Measurements from ENCODE around the gene WWTR1. TPM values are rescaled to one million over a fixed set of nuclear protein-coding genes. Genes with fewer than 3 reads are reported as not detected.
A peak's percentile ranks its signal among the peaks of the same experiment; 100 is the strongest.

Gene WWTR1
- total RNA-seq, 1 donor from 2014 or later, result 282 TPM

DNA sequence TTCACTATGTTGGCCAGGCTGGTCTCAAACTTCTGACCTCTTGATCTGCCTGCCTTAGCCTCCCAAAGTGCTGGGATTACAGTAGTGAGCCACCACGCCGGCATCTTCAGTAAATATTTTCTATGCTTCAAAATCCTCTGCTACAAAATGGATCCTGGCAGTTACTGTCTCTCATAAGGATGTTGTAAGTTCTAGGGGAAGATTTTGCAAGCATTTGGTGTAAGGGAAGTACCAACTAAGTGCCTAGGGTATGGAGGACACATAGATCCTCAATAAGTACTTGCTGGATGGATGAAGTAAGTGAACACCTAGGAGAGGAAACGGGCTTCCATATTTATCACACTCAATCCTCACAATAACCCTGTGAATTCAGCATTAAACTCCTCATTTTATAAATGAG is 176.8 kb downstream of the WWTR1 start:
- H3K4me1 ChIP-seq, result peaks cover 0 to 11% of the 10 kb centered on the region in 2 donors
- TF ChIP-seq, protein P1, sequence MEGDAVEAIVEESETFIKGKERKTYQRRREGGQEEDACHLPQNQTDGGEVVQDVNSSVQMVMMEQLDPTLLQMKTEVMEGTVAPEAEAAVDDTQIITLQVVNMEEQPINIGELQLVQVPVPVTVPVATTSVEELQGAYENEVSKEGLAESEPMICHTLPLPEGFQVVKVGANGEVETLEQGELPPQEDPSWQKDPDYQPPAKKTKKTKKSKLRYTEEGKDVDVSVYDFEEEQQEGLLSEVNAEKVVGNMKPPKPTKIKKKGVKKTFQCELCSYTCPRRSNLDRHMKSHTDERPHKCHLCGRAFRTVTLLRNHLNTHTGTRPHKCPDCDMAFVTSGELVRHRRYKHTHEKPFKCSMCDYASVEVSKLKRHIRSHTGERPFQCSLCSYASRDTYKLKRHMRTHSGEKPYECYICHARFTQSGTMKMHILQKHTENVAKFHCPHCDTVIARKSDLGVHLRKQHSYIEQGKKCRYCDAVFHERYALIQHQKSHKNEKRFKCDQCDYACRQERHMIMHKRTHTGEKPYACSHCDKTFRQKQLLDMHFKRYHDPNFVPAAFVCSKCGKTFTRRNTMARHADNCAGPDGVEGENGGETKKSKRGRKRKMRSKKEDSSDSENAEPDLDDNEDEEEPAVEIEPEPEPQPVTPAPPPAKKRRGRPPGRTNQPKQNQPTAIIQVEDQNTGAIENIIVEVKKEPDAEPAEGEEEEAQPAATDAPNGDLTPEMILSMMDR (IDR thresholded peaks at IDR 0.05), result no peak
- no peaks in the 10 kb centered on the region for H3K36me3 ChIP-seq
- H3K27ac ChIP-seq, result no peak overlapping the region
- intact Hi-C loops (cut with DNase I), result loop anchor here (2.0 kb wide), 1 partner anchor 128 kb away; no protein-coding TSS in a partner anchor
- no peaks in the 10 kb centered on the region for H3K27me3 ChIP-seq
- no peaks in the 10 kb centered on the region for H3K9me3 ChIP-seq
- no peak overlapping the region for H3K4me3 ChIP-seq
- no peak for DNase-seq (ENCODE audit: low spot score in 2 of 2)

DNA sequence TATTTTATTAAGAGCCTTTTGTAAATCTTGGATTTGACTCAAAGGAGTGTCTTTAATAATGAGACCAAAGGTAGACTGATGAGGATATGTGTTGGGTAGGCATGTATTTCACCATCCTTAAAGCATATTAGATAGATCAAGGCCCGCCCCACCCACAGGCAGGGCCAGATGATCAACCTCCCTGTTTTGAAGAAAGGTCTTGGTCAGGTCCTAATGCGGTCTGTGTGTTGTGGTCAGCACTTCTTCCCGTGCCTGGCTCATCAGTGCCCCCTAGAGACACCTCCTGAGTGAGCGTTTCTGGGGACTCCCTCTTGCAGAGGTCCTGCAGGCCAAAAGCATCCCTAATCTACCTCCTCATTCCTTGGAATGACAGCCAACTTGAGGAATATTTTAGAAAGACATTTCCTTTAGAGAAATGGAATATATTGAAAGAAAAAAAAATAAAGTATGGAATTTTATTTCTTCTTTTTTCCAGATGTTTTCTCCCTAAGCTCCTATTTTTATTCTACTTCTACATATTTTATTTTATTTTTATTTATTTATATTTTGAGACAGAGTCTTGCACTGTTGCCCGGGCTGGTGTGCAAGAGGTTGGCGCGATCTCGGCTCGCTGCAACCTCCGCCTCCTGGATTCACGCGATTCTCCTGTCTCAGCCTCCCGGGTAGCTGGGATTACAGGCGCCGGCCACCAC is 177.4 kb downstream of the WWTR1 start:
- Histone ChIP-seq H3K4me1 (peaks cover 0 to 11% of the 10 kb centered on the region in 2 donors), H3K9me3 (no peaks in the 10 kb centered on the region), H3K27ac (peak overlapping the region; percentile 52 to 54), H3K27me3 (no peaks in the 10 kb centered on the region), H3K4me3 (no peak overlapping the region), H3K36me3 (no peaks in the 10 kb centered on the region)
- intact Hi-C loops (cut with DNase I), result loop anchor here (1.0 to 2.0 kb wide), 2 partner anchors 87 to 128 kb away; no protein-coding TSS in a partner anchor
- TF ChIP-seq, protein P1 (IDR thresholded peaks at IDR 0.05), result peak; percentile 67 to 80 (median 79)
- DNase-seq (ENCODE audit: low spot score in 2 of 2), result peak; percentile 17 to 87

DNA sequence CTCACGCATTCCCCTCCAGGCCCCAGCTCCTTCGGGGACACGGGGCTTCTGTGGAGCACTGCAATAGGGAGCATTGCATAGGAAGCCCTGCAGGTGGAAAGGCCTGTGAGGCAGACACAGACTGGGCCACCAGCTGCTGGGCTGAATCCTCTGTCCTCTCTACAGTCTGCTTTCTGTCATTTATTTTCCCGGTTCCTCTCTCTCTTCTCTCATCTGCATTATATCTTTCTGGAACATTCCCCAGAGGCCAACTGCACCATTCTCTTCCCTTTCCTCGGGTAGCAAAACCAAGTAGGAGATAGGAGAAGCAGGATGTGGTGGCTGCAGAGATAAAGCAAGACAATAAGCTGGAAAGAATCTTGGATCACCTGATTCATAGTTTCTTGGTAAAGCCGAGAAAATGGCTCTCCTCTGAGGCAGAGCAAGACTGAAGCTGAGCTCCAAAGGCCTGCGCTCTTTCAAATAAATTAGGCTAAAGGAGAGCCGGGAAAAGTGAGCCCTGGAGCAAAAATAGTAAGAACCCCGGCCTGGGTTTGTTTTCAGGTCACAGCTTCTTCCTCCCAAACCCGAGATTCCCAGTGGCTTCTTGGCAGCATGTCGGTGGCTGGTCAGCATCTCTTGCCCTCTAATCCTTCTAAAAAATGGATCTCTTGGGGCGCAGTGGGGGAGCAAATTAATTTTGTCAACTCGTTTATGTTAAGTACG is 178.1 kb downstream of the WWTR1 start:
- Histone ChIP-seq H3K9me3 (no peaks in the 10 kb centered on the region), H3K36me3 (no peaks in the 10 kb centered on the region), H3K27ac (peak overlapping the region; percentile 52 to 54), H3K4me1 (peaks cover 0 to 11% of the 10 kb centered on the region in 2 donors), H3K4me3 (no peak overlapping the region), H3K27me3 (no peaks in the 10 kb centered on the region)
- intact Hi-C loops (cut with DNase I), result loop anchor here (1.0 to 10.0 kb wide), 3 partner anchors 86 to 525 kb away; no protein-coding TSS in a partner anchor
- TF ChIP-seq, protein P1 (IDR thresholded peaks at IDR 0.05), result no peak
- no peak for DNase-seq (ENCODE audit: low spot score in 2 of 2)

DNA sequence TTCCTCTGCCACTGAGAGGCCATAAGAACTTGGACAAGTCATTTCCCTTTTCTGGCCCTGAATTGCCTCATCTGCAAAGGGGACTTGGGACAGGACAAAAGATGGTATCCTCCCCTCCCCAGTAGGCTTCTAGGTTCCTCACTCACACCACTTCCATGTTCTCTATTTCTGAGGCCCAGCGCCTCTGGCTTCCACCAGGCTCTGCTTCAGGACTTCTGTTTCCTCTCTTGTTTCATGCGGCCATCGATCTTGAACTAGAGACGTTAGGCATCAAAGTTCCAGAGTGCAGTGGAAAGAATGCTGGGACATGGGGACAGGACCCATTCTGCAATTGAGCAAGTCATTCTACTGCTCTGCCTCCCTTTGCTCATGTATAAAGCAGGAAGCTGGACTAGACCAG is 181.6 kb downstream of the WWTR1 start:
- H3K4me3 ChIP-seq, result no peak overlapping the region
- peaks cover 6 to 33% of the 10 kb centered on the region in 2 donors for H3K4me1 ChIP-seq
- TF ChIP-seq, protein P1 (IDR thresholded peaks at IDR 0.05), result no peak
- H3K27ac ChIP-seq, result no peak overlapping the region
- intact Hi-C loops (cut with DNase I), result loop anchor here (10.0 kb wide), 1 partner anchor 521 kb away; no protein-coding TSS in a partner anchor
- no peak for DNase-seq (ENCODE audit: low spot score in 2 of 2)
- no peaks in the 10 kb centered on the region for H3K9me3 ChIP-seq
- H3K27me3 ChIP-seq, result no peaks in the 10 kb centered on the region
- no peaks in the 10 kb centered on the region for H3K36me3 ChIP-seq

DNA sequence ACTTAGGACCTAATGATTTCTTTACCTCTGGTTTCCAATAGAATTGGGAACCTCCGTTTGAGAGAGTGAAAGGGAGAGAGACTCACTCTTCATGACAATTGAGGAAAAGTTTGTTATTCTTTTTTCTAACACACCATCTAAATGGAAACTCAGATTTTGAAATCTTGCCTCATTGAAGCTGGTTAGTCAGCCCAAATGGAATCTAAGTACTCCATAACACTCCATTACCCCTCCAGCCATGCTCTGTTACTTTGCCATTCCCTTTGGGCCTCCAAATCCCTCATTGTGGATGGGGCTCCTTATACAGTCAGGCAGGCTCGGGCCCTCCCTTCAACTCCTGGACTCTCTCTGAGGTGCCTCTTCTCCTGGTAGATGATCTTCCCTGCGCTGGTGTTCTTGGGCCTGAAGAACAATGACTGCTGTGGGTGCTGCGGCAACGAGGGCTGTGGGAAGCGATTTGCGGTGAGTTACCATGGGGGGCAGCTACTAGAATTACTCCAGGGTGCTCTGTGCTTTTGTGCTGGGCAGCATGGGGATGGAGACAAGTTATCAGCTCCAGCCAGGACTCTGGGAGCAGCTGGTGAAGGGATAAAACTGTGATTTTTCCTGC is 182.3 kb downstream of the WWTR1 start:
- intact Hi-C loops (cut with DNase I), result loop anchor here (10.0 kb wide), 1 partner anchor 521 kb away; no protein-coding TSS in a partner anchor
- no peaks in the 10 kb centered on the region for H3K9me3 ChIP-seq
- H3K36me3 ChIP-seq, result no peaks in the 10 kb centered on the region
- DNase-seq (ENCODE audit: low spot score in 2 of 2), result no peak
- no peak overlapping the region for H3K27ac ChIP-seq
- H3K27me3 ChIP-seq, result no peaks in the 10 kb centered on the region
- peaks cover 6 to 33% of the 10 kb centered on the region in 2 donors for H3K4me1 ChIP-seq
- H3K4me3 ChIP-seq, result no peak overlapping the region
- TF ChIP-seq, protein P1 (IDR thresholded peaks at IDR 0.05), result no peak

All from ascending aorta (tissue), 2 donors.